PC-9 (cell line): ENCODE results near the gene NCF4.

Experiments
- CTCF ChIP-seq: fragments of 200-600 bp; sonication (generic); conservative IDR thresholded peaks from 2 replicates; pipeline ENCODE4 v1.6.1; 2017; ENCODE audit warnings: mixed run types, antibody characterized with exemption, mild to moderate bottlenecking, moderate library complexity
- EZH2 ChIP-seq: fragments of 200-600 bp; sonication (generic); IDR thresholded peaks from 2 replicates; pipeline ENCODE4 v1.8.0; 2017; ENCODE audit warnings: antibody characterized with exemption, low read depth

- no peak for TF ChIP-seq CTCF
- TF ChIP-seq EZH2: no peak
Observed at GRCh38 chr22:36860017-36860416, 789 bp upstream of the NCF4 start.
